CD4-positive, alpha-beta memory T cell (primary cell): Measurements from ENCODE around the gene SDHAF3. TPM values are rescaled to one million over a fixed set of nuclear protein-coding genes. Genes with fewer than 3 reads are reported as not detected.
"Not testable (repeated sequence)": the region's sequence is repeated elsewhere in the genome, so short reads cannot be mapped to it uniquely, and the experiment has no call there.

ENCODE experiments used
- CTCF ChIA-PET: fragments of 350-600 bp; sonication (Branson Sonifier 250); formaldehyde crosslinking; loops from one replicate; lab custom pipeline; 2021; ENCODE audit warnings: inconsistent platforms; ENCODE audit not compliant: partially characterized antibody; lab: Charles Lee
- POLR2A ChIA-PET: fragments of 350-600 bp; sonication (Branson Sonifier 250); formaldehyde crosslinking; loops from one replicate; lab custom pipeline; 2021; ENCODE audit not compliant: partially characterized antibody; lab: Charles Lee
- DNase-seq, 5 donors: peaks; one replicate each; pipeline versions ENCODE4 v3.0.0 to v3.0.0-alpha.2; 2020 to 2022; ENCODE audit warnings: mixed read lengths in 1 of 5
- H3K27ac ChIP-seq: one replicate; pipeline ENCODE4 v1.7.0; 2013; ENCODE audit warnings: low read depth, low read length
- H3K27me3 ChIP-seq: 2 replicates; pipeline ENCODE4 v1.7.0; 2013; ENCODE audit warnings: mild to moderate bottlenecking, low read length, moderate library complexity; ENCODE audit not compliant: insufficient read depth
- H3K36me3 ChIP-seq: 2 replicates; pipeline ENCODE4 v1.7.0; 2013; ENCODE audit warnings: mild to moderate bottlenecking, low read length, moderate library complexity; ENCODE audit not compliant: insufficient read depth
- H3K4me1 ChIP-seq: 2 replicates; pipeline ENCODE4 v1.7.0; 2013; ENCODE audit warnings: mild to moderate bottlenecking, low read length, moderate library complexity; ENCODE audit not compliant: insufficient read depth
- H3K4me3 ChIP-seq, 2 donors: one replicate each; pipeline ENCODE4 v1.7.0; 2013; ENCODE audit warnings: low read length in 2 of 2, mild to moderate bottlenecking in 1 of 2
- H3K9me3 ChIP-seq, 2 donors: one replicate each; pipeline ENCODE4 v1.7.0; 2013; ENCODE audit warnings: low read length in 2 of 2, control low read depth in 1 of 2; ENCODE audit not compliant: control insufficient read depth in 1 of 2
- H3K27ac Mint-ChIP-seq, 7 donors: one replicate each; pipeline ENCODE4 v1.8.0; 2020 to 2021; ENCODE audit warnings: mixed read lengths in 7 of 7, mild to moderate bottlenecking in 6 of 7, inconsistent platforms in 3 of 7, moderate library complexity in 3 of 7
- H3K27me3 Mint-ChIP-seq, 2 donors: one replicate each; pipeline ENCODE4 v1.8.0; 2020 to 2021; ENCODE audit warnings: mixed read lengths in 2 of 2
- H3K36me3 Mint-ChIP-seq, 2 donors: one replicate each; pipeline ENCODE4 v1.8.0; 2020 to 2021; ENCODE audit warnings: mixed read lengths in 2 of 2, inconsistent platforms in 1 of 2, mild to moderate bottlenecking in 1 of 2
- H3K4me1 Mint-ChIP-seq, 4 donors: one replicate each; pipeline ENCODE4 v1.8.0; 2020 to 2021; ENCODE audit warnings: mixed read lengths in 4 of 4, mild to moderate bottlenecking in 1 of 4
- H3K4me3 Mint-ChIP-seq, 8 donors: one replicate each; pipeline ENCODE4 v1.8.0; 2020 to 2021; ENCODE audit warnings: mixed read lengths in 8 of 8, mild to moderate bottlenecking in 7 of 8, moderate library complexity in 6 of 8, inconsistent platforms in 3 of 8
- H3K9me3 Mint-ChIP-seq, 8 donors: one replicate each; pipeline ENCODE4 v1.8.0; 2020 to 2021; ENCODE audit warnings: mixed read lengths in 8 of 8, mild to moderate bottlenecking in 5 of 8, inconsistent platforms in 3 of 8, moderate library complexity in 1 of 8
- intact Hi-C: fragments of 100-400 bp; cut with micrococcal nuclease; formaldehyde crosslinking; loops from one replicate; pipeline ENCODE4 v1.15.1; 2023
- polyA plus RNA-seq, 2 donors: library from polyadenylated mRNA; unstranded; fragments of 300-500 nt; fragmentation: Illumina TruSeq; gene quantifications; one replicate each; pipeline ENCODE4 v1.2.3, GENCODE V29; 2021
- total RNA-seq, 2 experiments: library from RNA; stranded (reverse); gene quantifications; one replicate each; pipeline ENCODE4 v1.2.3, GENCODE V29; 2021

SDHAF3 gene
- total and polyA plus RNA-seq, 4 experiments from 2014 or later = 10.8 to 64.9 (median 25.9) TPM

DNA sequence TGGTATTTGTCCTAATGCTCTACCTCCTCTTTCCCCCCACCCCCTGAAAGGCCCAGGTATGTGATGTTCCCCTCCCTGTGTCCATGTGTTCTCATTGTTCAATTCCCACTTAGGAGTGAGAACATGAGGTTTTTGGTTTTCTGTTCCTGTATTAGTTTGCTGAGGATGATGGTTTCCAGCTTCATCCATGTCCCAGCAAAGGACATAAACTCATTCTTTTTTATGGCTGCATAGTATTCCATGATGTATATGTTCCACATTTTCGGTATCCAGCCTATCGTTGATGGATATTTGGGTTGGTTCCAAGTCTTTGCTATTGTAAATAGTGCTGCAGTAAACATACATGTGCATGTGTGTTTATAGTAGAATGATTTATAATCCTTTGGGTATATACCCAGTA is 5.6 kb downstream of the SDHAF3 start:
- CTCF ChIA-PET = interaction anchor here (0.6 kb wide), 1 partner anchor 1747 kb away, joined by 3 read pairs; the partner anchor contains the start of gene TMEM130
- DNase-seq, intact Hi-C loops, POLR2A ChIA-PET, H3K4me3 ChIP-seq, H3K9me3 ChIP-seq, H3K27ac Mint-ChIP-seq, H3K27me3 ChIP-seq, H3K4me3 Mint-ChIP-seq, H3K27me3 Mint-ChIP-seq, H3K36me3 ChIP-seq, H3K27ac ChIP-seq: not testable (repeated sequence)
- H3K9me3 Mint-ChIP-seq = peaks cover 0 to 12% (median 5%) of the 10 kb centered on the region in 8 donors
- H3K4me1 ChIP-seq = peaks cover 18% of the 10 kb centered on the region
- peaks cover 21 to 37% (median 31%) of the 10 kb centered on the region in 4 donors for H3K4me1 Mint-ChIP-seq
- peaks cover 9 to 27% of the 10 kb centered on the region in 2 donors for H3K36me3 Mint-ChIP-seq

- CTCF ChIA-PET = no interaction called here
- no peaks in the 10 kb centered on the region for H3K9me3 ChIP-seq
- Mint-ChIP-seq H3K36me3 (peaks cover 9 to 23% of the 10 kb centered on the region in 2 donors), H3K9me3 (peaks cover 0 to 12% (median 5%) of the 10 kb centered on the region in 8 donors), H3K4me1 (peaks cover 11 to 27% (median 20%) of the 10 kb centered on the region in 4 donors), H3K27ac (no peak overlapping the region), H3K27me3 (no peaks in the 10 kb centered on the region), H3K4me3 (no peak overlapping the region)
- intact Hi-C loops = no loop called here
- no peak for DNase-seq
- H3K4me3 ChIP-seq = no peak overlapping the region
- H3K36me3 ChIP-seq = no peaks in the 10 kb centered on the region
- H3K27me3 ChIP-seq = no peaks in the 10 kb centered on the region
- peaks cover 3% of the 10 kb centered on the region for H3K4me1 ChIP-seq
- no peak overlapping the region for H3K27ac ChIP-seq
- POLR2A ChIA-PET = no interaction called here
Measured at GRCh38 chr7:97126483-97127171, 9.1 kb downstream of the SDHAF3 start.

DNA sequence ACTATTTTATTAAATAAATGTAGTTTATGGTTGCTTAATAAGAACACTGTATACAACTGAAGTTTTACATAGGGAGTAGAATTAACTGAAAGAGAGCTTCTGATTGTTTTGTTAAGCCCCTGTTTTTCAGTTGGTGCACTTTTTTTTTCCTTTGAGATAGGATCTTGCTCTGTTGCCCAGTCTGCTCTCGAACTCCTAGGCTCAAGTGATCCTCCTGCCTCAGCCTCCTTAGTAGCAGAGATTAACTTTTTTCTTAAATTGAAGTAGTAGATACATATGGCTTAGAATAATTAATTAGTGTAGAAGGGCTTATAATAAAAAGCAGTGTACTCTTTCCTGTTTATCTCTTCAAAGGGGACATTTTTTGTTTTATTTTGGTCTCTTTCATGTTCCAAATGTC is 11.2 kb downstream of the SDHAF3 start:
- peaks cover 0 to 12% (median 5%) of the 10 kb centered on the region in 8 donors for H3K9me3 Mint-ChIP-seq
- ChIA-PET CTCF (no interaction called here), POLR2A (interaction anchor here (1.7 kb wide), 1 partner anchor 11 kb away, joined by 4 read pairs; the partner anchor contains the start of gene SDHAF3)
- Histone ChIP-seq H3K27me3 (no peaks in the 10 kb centered on the region), H3K4me1 (peaks cover 3% of the 10 kb centered on the region), H3K36me3 (no peaks in the 10 kb centered on the region), H3K9me3 (no peaks in the 10 kb centered on the region), H3K27ac (no peak overlapping the region), H3K4me3 (no peak overlapping the region)
- peaks cover 5 to 19% of the 10 kb centered on the region in 2 donors for H3K36me3 Mint-ChIP-seq
- no peak for DNase-seq
- H3K4me3 Mint-ChIP-seq = no peak overlapping the region
- H3K27ac Mint-ChIP-seq = no peak overlapping the region
- intact Hi-C loops = no loop called here
- peaks cover 8 to 23% (median 15%) of the 10 kb centered on the region in 4 donors for H3K4me1 Mint-ChIP-seq
- no peaks in the 10 kb centered on the region for H3K27me3 Mint-ChIP-seq

DNA sequence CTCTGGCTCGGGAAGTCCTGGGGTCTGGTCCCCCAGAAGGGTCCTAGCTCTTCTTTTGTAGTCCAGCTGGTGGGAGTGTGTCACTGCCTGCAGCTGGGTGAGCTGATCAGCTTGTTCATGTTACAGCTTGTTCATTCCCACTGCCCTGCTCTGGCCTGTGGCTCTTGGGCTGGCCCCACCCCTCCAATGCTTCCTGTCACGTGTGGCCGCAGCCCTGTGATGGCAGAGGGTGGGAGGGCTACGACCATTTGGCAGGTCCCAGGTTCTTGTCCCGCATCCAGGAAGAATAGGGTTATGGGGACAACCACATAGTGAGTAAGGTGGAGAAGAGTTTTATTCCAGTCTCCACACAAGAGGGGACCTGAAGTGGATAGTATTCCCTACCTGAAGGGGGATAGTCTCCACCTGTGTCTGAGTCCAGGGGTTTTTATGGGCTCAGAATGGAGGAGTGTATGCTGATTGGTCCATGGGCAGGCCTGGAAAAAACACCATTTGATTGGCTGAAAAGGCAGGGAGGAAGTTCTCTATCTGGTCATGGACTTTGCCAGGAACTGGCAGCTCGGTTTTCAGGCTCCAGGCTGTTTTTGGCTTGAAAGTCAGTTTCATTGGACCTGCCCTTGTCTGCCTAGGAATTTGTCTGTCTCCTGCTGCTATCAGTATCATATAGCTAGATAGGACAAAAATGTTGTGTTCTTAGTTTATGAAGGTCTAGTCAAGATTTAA is 13.1 kb downstream of the SDHAF3 start:
- Mint-ChIP-seq H3K9me3 (peaks cover 0 to under 1% (median 0%) of the 10 kb centered on the region in 8 donors), H3K27me3 (no peaks in the 10 kb centered on the region), H3K4me3 (no peak overlapping the region), H3K4me1 (peaks cover 7 to 26% (median 14%) of the 10 kb centered on the region in 4 donors), H3K36me3 (peaks cover 2 to 14% of the 10 kb centered on the region in 2 donors), H3K27ac (no peak overlapping the region)
- no peaks in the 10 kb centered on the region for H3K9me3 ChIP-seq
- no peak overlapping the region for H3K27ac ChIP-seq
- CTCF ChIA-PET = no interaction called here
- no peaks in the 10 kb centered on the region for H3K27me3 ChIP-seq
- intact Hi-C loops = no loop called here
- no peak overlapping the region for H3K4me3 ChIP-seq
- POLR2A ChIA-PET = interaction anchor here (1.1 kb wide), 1 partner anchor 12 kb away, joined by 4 read pairs; no protein-coding TSS in a partner anchor
- no peak for DNase-seq
- H3K36me3 ChIP-seq = no peaks in the 10 kb centered on the region
- peaks cover 3% of the 10 kb centered on the region for H3K4me1 ChIP-seq

DNA sequence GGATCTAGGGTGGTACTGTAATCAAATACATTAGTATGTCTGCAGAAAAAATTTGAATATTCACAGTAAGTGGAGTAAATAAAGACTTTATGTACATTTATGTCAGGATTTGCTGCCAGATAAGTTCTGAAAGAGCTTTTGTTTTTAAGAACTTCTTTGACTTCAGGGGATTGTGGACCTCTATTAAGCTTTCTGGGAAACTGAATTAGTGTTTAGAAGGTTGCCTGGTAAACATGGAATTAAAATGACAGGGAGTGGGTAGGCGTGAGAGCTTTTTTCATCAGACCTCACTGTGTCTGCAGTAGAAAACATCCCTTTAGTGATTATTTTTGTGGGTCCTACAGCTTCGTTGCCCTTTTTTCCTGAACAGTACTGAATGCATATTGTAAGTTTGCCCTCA is 15.7 kb downstream of the SDHAF3 start:
- CTCF ChIA-PET = no interaction called here
- Histone ChIP-seq H3K9me3 (no peaks in the 10 kb centered on the region), H3K27ac (no peak overlapping the region), H3K4me1 (peaks cover 3% of the 10 kb centered on the region), H3K4me3 (no peak overlapping the region), H3K36me3 (no peaks in the 10 kb centered on the region), H3K27me3 (no peaks in the 10 kb centered on the region)
- H3K9me3 Mint-ChIP-seq = peaks cover 0 to 6% (median 0%) of the 10 kb centered on the region in 8 donors
- H3K36me3 Mint-ChIP-seq = peaks cover 6 to 14% of the 10 kb centered on the region in 2 donors
- intact Hi-C loops = no loop called here
- no peak overlapping the region for H3K27ac Mint-ChIP-seq
- no peak overlapping the region for H3K4me3 Mint-ChIP-seq
- POLR2A ChIA-PET = interaction anchor here (2.0 kb wide), 1 partner anchor 16 kb away, joined by 4 read pairs; the partner anchor contains the start of gene SDHAF3
- no peak for DNase-seq
- H3K4me1 Mint-ChIP-seq = peaks cover 4 to 26% (median 11%) of the 10 kb centered on the region in 4 donors
- no peaks in the 10 kb centered on the region for H3K27me3 Mint-ChIP-seq

- H3K4me1 Mint-ChIP-seq = peaks cover 0 to 10% (median 5%) of the 10 kb centered on the region in 4 donors
- H3K4me3 Mint-ChIP-seq = no peak overlapping the region
- H3K36me3 ChIP-seq = no peaks in the 10 kb centered on the region
Measured at GRCh38 chr7:97138830-97139229, 21.3 kb downstream of the SDHAF3 start.

DNA sequence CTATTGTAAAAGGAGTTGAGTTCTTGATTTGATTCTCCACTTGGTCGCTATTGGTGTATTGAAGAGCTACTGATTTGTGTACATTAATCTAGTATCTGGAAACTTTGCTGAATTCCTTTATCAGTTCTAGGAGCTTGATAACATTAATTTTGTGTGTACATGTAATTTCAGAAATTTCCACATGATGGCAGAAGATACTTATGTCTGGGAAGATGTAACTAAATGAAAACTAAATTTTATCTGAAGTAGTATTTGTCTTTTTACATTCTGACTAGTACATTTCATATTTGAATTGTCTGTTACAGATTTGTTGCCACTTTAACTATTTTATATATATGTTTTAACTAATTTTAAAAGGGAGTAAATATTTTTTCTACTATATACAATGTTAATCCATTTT is 27.6 kb downstream of the SDHAF3 start:
- H3K4me1 Mint-ChIP-seq = peaks cover 0 to 12% (median under 1%) of the 10 kb centered on the region in 4 donors
- intact Hi-C loops = loop anchor here (1.0 to 2.0 kb wide), 2 partner anchors 34 to 690 kb away; no protein-coding TSS in a partner anchor
- no peaks in the 10 kb centered on the region for H3K27me3 Mint-ChIP-seq
- no peak overlapping the region for H3K4me3 Mint-ChIP-seq
- no peaks in the 10 kb centered on the region for H3K4me1 ChIP-seq
- peaks cover 0 to 22% (median 17%) of the 10 kb centered on the region in 8 donors for H3K9me3 Mint-ChIP-seq
- ChIA-PET POLR2A (no interaction called here), CTCF (interaction anchor here (1.1 kb wide), 1 partner anchor 41 kb away, joined by 5 read pairs; no protein-coding TSS in a partner anchor)
- H3K36me3 Mint-ChIP-seq = peaks cover 27 to 39% of the 10 kb centered on the region in 2 donors
- H3K27ac ChIP-seq = no peak overlapping the region
- H3K36me3 ChIP-seq = no peaks in the 10 kb centered on the region
- no peak overlapping the region for H3K27ac Mint-ChIP-seq
- H3K9me3 ChIP-seq = no peaks in the 10 kb centered on the region
- no peaks in the 10 kb centered on the region for H3K27me3 ChIP-seq
- no peak overlapping the region for H3K4me3 ChIP-seq
- DNase-seq = peak in 4 of 5 donors; percentile 1 to 9 (median 2)

More at GRCh38 chr7:97138830-97139229, 21.3 kb downstream of the SDHAF3 start:
- Histone ChIP-seq H3K4me1 (no peaks in the 10 kb centered on the region), H3K27me3 (no peaks in the 10 kb centered on the region), H3K4me3 (no peak overlapping the region), H3K9me3 (peaks cover 0 to 8% of the 10 kb centered on the region in 2 donors), H3K27ac (no peak overlapping the region)
- Mint-ChIP-seq H3K9me3 (peaks cover 0 to 39% (median 29%) of the 10 kb centered on the region in 8 donors), H3K27me3 (no peaks in the 10 kb centered on the region), H3K27ac (no peak overlapping the region), H3K36me3 (peaks cover 37 to 58% of the 10 kb centered on the region in 2 donors)
- DNase-seq = no peak
- ChIA-PET CTCF (no interaction called here), POLR2A (no interaction called here)
- intact Hi-C loops = no loop called here
